ENCODE measurements around the gene CLSTN1. TPM values are rescaled to one million over a fixed set of nuclear protein-coding genes. Genes with fewer than 3 reads are reported as not detected.

CLSTN1 gene
- total and polyA plus RNA-seq, 12 donors, result 37.1 to 79.8 (median 63.8) TPM

- no peak for DNase-seq
- TF ChIP-seq CTCF (IDR thresholded peaks at IDR 0.05), result no peak
- Histone ChIP-seq H3K27me3 (no peaks in the 10 kb centered on the region), H3K4me1 (peaks cover 4 to 38% (median 30%) of the 10 kb centered on the region in 9 donors), H3K4me3 (no peak overlapping the region), H3K9me3 (no peaks in the 10 kb centered on the region), H3K36me3 (no peaks in the 10 kb centered on the region), H3K27ac (no peak overlapping the region)
- 89 to 92% methylated on average over 3 of the region's 3 CpGs for WGBS, 2 donors
- intact Hi-C loops (cut with DNase I), result no loop called here
- no peak for ATAC-seq
Observed at GRCh38 chr1:9820521-9820920, 3.2 kb downstream of the CLSTN1 start.

GRCh38 chr1:9817734-9818133 lies 6.0 kb downstream of the CLSTN1 start:
- WGBS, 2 donors, result 93 to 94% methylated on average over 4 of the region's 4 CpGs
- intact Hi-C loops (cut with DNase I), result no loop called here
- Histone ChIP-seq H3K4me3 (no peak overlapping the region), H3K27me3 (no peaks in the 10 kb centered on the region), H3K36me3 (no peaks in the 10 kb centered on the region), H3K27ac (no peak overlapping the region), H3K4me1 (peaks cover 0 to 29% (median 19%) of the 10 kb centered on the region in 9 donors), H3K9me3 (no peaks in the 10 kb centered on the region)
- TF ChIP-seq CTCF (IDR thresholded peaks at IDR 0.05), result no peak
- ATAC-seq, result no peak
- no peak for DNase-seq

- no peaks in the 10 kb centered on the region for H3K36me3 ChIP-seq
- ATAC-seq, result no peak
- H3K27ac ChIP-seq, result no peak overlapping the region
- intact Hi-C loops (cut with DNase I), result no loop called here
- H3K4me3 ChIP-seq, result no peak overlapping the region
- H3K27me3 ChIP-seq, result no peaks in the 10 kb centered on the region
- peaks cover 0 to 29% (median 16%) of the 10 kb centered on the region in 9 donors for H3K4me1 ChIP-seq
- H3K9me3 ChIP-seq, result no peaks in the 10 kb centered on the region
- 58 to 78% methylated on average over 1 of the region's 1 CpG for WGBS, 2 donors
- TF ChIP-seq CTCF (IDR thresholded peaks at IDR 0.05), result no peak
- DNase-seq, result no peak
Observed at GRCh38 chr1:9816199-9816598, 7.6 kb downstream of the CLSTN1 start.

- 80 to 84% methylated on average over 2 of the region's 2 CpGs for WGBS, 2 donors
- Histone ChIP-seq H3K27me3 (no peaks in the 10 kb centered on the region), H3K36me3 (no peaks in the 10 kb centered on the region), H3K27ac (no peak overlapping the region), H3K4me3 (no peak overlapping the region), H3K9me3 (no peaks in the 10 kb centered on the region), H3K4me1 (peaks cover 0 to 35% (median 20%) of the 10 kb centered on the region in 9 donors)
- ATAC-seq, result no peak
- DNase-seq, result no peak
- no peak for TF ChIP-seq CTCF (IDR thresholded peaks at IDR 0.05)
- intact Hi-C loops (cut with DNase I), result no loop called here
Observed at GRCh38 chr1:9815150-9815549, 8.6 kb downstream of the CLSTN1 start.

Data from heart right ventricle (tissue), 16 donors.